GM13977 (cell line): ENCODE data around the gene B3GLCT.

Source experiments
- DNase-seq: peaks from one replicate; pipeline ENCODE4 v3.0.0; 2012; ENCODE audit warnings: low spot score
- in situ Hi-C: fragments of 300-500 bp; cut with MboI; formaldehyde crosslinking; loops from one replicate; pipeline ENCODE4 v1.12.0; 2022; ENCODE audit warnings: low sequenced_read_pairs, low pct_unique_long_range_greater_than_20kb, mixed read lengths, inconsistent platforms; ENCODE audit not compliant: unreplicated experiment
- TF ChIP-seq, protein P1 (sequence below): IDR thresholded peaks from 2 replicates; pipeline ENCODE4 v1.5.1; 2012; ENCODE audit warnings: mild to moderate bottlenecking, control low read depth; ENCODE audit not compliant: insufficient read depth; ENCODE audit errors: extremely low read depth, missing control alignments

The B3GLCT gene

DNA sequence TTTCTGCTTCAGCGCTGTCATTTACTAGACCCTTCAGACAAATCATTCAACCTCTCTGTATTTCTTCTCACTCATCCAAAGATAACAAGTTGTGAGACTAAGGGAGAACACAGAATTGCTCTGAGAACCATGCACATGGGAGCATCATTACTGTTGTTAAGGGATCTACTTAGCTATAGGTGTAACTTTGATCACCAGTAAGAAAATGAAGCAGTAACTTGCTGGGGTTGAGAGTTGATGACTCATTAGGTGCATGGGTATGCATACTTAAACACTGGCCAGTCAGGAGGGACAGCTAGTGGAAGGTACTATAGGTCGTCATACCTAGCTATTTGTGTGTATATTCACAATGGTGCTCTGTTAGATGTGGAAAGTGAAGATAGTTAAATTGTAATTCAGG lies 61.5 kb downstream of the B3GLCT start:
- DNase-seq = no peak
- in situ Hi-C loops = no loop called here
- TF ChIP-seq, protein P1, sequence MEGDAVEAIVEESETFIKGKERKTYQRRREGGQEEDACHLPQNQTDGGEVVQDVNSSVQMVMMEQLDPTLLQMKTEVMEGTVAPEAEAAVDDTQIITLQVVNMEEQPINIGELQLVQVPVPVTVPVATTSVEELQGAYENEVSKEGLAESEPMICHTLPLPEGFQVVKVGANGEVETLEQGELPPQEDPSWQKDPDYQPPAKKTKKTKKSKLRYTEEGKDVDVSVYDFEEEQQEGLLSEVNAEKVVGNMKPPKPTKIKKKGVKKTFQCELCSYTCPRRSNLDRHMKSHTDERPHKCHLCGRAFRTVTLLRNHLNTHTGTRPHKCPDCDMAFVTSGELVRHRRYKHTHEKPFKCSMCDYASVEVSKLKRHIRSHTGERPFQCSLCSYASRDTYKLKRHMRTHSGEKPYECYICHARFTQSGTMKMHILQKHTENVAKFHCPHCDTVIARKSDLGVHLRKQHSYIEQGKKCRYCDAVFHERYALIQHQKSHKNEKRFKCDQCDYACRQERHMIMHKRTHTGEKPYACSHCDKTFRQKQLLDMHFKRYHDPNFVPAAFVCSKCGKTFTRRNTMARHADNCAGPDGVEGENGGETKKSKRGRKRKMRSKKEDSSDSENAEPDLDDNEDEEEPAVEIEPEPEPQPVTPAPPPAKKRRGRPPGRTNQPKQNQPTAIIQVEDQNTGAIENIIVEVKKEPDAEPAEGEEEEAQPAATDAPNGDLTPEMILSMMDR = no peak

DNA sequence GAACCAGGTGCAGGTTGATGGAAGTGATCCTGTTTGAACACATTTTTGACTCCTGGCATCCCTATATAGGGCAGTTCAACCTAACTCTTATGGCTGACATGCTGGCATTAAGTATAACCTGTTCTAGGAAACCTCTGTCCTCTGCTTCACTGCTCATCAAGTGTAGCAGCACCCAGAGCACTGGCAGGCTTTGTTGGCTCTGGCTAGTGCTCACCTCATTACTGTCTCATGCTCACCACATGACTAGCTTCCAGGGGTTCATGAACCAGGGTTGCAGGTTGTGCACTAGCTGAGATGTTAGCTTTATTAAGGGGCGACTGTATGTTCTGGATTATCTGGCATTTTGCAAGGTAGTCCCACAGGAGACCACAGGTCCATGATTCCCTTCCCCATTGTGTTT lies 63.6 kb downstream of the B3GLCT start:
- TF ChIP-seq, protein P1 = no peak
- in situ Hi-C loops = no loop called here
- DNase-seq = no peak

- no peak for DNase-seq
- in situ Hi-C loops = no loop called here
- TF ChIP-seq, protein P1 = no peak
These were observed 64.4 kb downstream of the B3GLCT start for GRCh38 chr13:31264151-31264550.

- no peak for DNase-seq
- in situ Hi-C loops = no loop called here
- TF ChIP-seq, protein P1 = no peak
These were observed 67.5 kb downstream of the B3GLCT start for GRCh38 chr13:31267126-31267784.

- DNase-seq = no peak
- TF ChIP-seq, protein P1 = no peak
- in situ Hi-C loops = no loop called here
These were observed 74.6 kb downstream of the B3GLCT start for GRCh38 chr13:31274390-31274789.

DNA sequence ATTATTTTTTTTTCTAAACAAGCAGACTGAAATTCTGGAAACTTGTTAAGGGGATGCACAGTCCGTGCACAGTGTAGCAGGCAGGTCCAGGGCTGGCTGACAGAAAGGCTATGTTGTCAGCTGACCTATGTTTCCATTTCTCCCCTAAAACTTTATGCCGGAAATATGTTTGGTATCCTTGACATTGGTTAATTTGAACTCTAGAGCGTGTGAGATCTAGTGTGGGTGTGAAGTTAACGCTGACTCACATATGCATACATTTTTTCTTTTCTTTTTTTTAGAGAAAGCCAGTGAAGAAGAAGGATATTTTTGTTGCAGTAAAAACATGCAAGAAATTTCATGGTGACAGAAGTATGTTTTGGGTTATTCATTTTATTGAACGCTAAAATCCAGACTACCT lies 76.6 kb downstream of the B3GLCT start:
- no peak for DNase-seq
- in situ Hi-C loops = no loop called here
- TF ChIP-seq, protein P1 = no peak
